HL-60/S4 treated with retinoic acid at 250 ng/mL for 4 days and 3 days (cell line): Measurements from ENCODE around the gene KIAA1328.
"Not testable (repeated sequence)": the region's sequence is repeated elsewhere in the genome, so short reads cannot be mapped to it uniquely, and the experiment has no call there.

Source experiments
- in situ Hi-C: fragments of 300-500 bp; cut with MboI; formaldehyde crosslinking; loops from 2 replicates; pipeline ENCODE4 v1.7.0; 2022; ENCODE audit warnings: low sequenced_read_pairs

Gene KIAA1328

GRCh38 chr18:36825526-36825925 is 3.4 kb upstream of the KIAA1328 start:
- in situ Hi-C loops, result no loop called here

- in situ Hi-C loops, result no loop called here
These were observed 2.4 kb upstream of the KIAA1328 start for GRCh38 chr18:36826556-36826955.

- in situ Hi-C loops, result no loop called here
These were observed 734 bp upstream of the KIAA1328 start for GRCh38 chr18:36828157-36828629.

GRCh38 chr18:36829362-36830157 is 633 bp downstream of the KIAA1328 start:
- in situ Hi-C loops, result no loop called here

GRCh38 chr18:36830158-36830495 is 1.2 kb downstream of the KIAA1328 start:
- in situ Hi-C loops, result no loop called here

GRCh38 chr18:36831139-36831538 is 2.2 kb downstream of the KIAA1328 start:
- in situ Hi-C loops, result no loop called here

- in situ Hi-C loops, result no loop called here
These were observed 4.2 kb downstream of the KIAA1328 start for GRCh38 chr18:36833120-36833519.

GRCh38 chr18:36835927-36836326 is 7.0 kb downstream of the KIAA1328 start:
- in situ Hi-C loops, result no loop called here

GRCh38 chr18:36839835-36840234 is 10.9 kb downstream of the KIAA1328 start:
- in situ Hi-C loops, result no loop called here

GRCh38 chr18:36843199-36843598 is 14.3 kb downstream of the KIAA1328 start:
- in situ Hi-C loops, result no loop called here

GRCh38 chr18:36843784-36844183 is 14.9 kb downstream of the KIAA1328 start:
- in situ Hi-C loops, result no loop called here

GRCh38 chr18:36848609-36849008 is 19.7 kb downstream of the KIAA1328 start:
- in situ Hi-C loops, result no loop called here

GRCh38 chr18:36849288-36850006 is 20.5 kb downstream of the KIAA1328 start:
- in situ Hi-C loops, result no loop called here

GRCh38 chr18:36850527-36851201 is 21.7 kb downstream of the KIAA1328 start:
- in situ Hi-C loops, result no loop called here

- in situ Hi-C loops, result no loop called here
These were observed 22.3 kb downstream of the KIAA1328 start for GRCh38 chr18:36851202-36851590.

- in situ Hi-C loops, result no loop called here
These were observed 27.9 kb downstream of the KIAA1328 start for GRCh38 chr18:36856815-36857214.

GRCh38 chr18:36862182-36862581 is 33.3 kb downstream of the KIAA1328 start:
- in situ Hi-C loops, result no loop called here

- in situ Hi-C loops, result no loop called here
These were observed 38.1 kb downstream of the KIAA1328 start for GRCh38 chr18:36867056-36867455.

GRCh38 chr18:36871801-36872200 is 42.9 kb downstream of the KIAA1328 start:
- in situ Hi-C loops, result no loop called here

GRCh38 chr18:36872329-36872728 is 43.4 kb downstream of the KIAA1328 start:
- in situ Hi-C loops, result no loop called here

- in situ Hi-C loops, result not testable (repeated sequence)
These were observed 44.9 kb downstream of the KIAA1328 start for GRCh38 chr18:36873826-36874225.

GRCh38 chr18:36879796-36880195 is 50.9 kb downstream of the KIAA1328 start:
- in situ Hi-C loops, result not testable (repeated sequence)
